SHP77 treated with DMSO at 0.1 percent for 48 hours (cell line): ENCODE measurements around the gene PABPC3.

Source experiments
- DNase-seq: peaks from one replicate; lab custom pipeline; 2025; lab: John Stamatoyannopoulos, UW

The PABPC3 gene

DNA sequence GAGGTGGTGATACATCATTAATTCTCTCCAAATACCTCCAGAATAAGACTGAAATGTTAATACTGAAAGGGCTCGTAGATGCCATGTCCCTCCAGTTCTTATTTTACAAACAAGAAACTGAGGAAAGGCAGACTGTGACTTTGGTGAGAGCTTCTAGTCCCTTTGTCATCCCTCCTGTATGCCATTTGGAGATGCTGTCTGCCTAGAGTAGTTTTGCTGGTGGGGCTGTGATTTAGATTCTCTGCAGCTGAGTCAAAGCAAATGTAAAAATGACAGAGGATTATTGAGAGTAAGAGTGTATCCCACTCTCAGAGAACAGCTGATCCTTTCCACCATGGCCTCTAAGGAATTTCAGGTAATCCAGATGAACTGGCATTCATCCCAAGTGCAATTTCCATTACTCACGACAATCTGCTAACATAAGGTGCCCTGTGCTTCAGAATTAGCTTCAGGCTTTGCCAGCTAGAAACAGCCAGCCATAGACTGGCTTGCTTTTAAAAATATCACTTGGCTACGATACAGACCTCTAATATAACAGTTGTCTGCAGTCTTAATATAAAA, 16.8 kb downstream of the PABPC3 start:
- DNase-seq, result no peak

DNA sequence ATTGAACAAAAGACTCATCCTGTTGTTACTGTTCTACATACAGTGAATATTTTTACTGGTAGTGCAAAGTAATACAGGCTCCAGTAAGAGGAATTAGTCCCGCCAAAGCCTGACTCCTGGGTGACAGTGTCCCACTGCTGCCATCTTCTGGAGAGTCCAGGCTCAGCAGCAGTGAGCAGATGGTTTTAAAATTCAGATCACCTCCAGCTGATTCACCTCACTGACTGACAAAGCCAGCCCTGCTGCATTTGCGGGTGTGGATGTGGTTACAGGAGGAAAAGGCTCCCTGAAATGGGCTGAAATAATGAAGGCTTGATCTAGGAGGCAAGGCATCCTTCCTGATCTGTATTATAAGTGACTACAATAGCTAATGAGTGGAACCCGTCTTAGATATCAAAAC, 18.3 kb downstream of the PABPC3 start:
- peak; percentile 37 for DNase-seq

DNA sequence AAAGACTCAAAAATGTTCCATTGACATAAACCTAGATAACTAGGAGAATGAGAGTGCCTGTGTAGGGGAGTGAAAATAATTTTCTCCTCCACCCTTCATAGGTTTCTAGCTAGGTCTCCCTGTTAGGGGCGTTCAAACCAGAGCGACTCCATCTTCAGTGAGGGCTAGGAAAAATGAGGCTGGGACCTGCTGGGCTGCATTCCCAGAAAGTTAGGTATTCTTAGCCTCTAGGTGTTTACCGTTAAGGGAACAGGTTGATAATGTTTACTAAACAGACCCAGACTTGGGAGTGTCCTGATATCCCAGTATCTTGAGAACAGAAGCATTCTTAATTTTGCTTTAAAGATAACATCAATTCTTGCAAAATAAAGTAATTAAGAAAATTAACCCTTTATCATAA, 20.1 kb downstream of the PABPC3 start:
- no peak for DNase-seq

DNA sequence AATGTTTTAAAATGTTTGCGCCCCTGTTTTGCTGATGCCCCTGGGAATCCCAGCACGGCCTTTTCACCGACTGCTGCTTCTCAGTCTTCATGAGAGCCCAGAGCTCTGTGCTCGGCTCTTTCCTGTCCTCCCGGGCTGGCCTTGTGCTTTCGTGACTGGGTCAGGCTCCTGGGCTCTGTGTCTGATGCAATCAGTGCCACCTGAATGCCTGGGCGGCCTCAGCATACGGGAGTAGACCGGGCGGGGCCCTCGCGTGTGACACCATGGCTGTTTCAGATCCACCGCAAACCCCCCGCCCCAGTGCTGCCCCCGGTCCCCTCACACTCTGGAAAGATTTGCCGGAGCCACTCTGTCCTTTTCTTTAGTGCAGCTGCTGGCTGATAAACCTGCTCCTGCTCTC, 21.4 kb downstream of the PABPC3 start:
- no peak for DNase-seq

DNA sequence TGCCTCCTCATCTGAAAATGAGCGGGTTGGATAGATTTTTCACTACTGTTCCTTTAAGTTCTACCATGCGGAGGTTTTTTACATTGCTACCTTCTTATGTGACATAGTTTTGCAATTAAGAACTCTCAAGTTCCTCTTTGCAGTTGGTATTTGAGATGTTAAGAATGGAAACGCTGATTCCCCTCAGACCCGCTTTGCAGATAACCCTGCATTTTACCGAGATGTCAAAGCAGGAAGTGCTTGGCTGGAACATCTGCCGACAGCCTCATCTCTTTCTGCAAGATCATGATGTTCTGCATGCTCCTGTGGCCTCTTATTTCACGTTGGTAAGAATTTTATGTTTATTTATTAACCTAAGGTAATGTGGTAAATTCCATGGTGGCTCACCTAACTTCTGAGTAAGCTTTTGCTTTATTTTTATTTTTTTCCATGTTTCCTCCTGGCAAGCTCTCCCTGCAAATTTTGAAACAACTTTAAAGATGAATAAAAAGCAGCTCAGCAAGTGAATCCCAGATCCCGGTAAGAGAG, 22.5 kb downstream of the PABPC3 start:
- no peak for DNase-seq

DNA sequence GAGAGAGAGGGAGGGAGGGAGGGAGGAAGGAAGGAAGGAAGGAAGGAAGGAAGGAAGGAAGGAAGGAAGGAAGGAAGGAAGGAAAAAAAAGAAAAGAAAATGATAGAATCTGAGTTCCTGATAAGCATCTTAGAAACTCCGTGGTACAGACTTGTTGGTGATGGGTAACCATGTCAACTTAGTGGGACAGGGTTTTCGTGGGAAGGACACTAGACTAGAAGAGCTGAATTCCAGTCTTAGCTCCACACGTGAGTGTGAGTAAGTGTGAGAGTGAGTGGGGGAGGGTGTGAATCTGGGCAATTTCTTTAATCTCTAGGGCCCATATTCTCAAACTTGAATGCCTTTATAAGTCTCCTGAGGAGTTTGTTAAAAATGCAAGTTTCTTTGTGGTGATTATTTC, 35.0 kb downstream of the PABPC3 start:
- no peak for DNase-seq

DNA sequence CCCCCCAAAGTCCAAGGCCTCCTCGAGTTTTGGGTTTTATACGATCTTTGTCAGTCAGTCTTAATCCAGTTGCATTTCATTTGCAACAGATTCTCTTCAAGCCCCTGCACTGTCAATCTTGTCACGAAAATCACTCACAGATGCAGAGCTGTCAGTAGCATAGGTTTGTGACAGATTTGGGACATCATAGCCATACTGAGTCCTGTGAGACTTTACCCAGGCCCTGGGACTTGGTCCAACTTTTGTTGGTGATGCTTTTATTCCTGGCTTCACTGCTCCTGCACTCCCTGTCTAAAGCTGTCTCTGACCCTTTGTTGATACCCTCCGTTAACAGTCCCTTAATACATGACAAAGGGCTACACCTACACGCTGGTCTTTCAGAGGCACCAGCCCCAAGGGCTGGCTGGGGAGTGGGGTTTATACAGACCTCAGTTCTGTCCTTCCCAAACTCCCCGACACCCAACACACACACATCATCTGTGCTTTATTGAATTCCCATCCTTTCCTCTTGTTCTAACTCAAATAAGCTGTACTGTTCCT, 36.0 kb downstream of the PABPC3 start:
- no peak for DNase-seq

DNA sequence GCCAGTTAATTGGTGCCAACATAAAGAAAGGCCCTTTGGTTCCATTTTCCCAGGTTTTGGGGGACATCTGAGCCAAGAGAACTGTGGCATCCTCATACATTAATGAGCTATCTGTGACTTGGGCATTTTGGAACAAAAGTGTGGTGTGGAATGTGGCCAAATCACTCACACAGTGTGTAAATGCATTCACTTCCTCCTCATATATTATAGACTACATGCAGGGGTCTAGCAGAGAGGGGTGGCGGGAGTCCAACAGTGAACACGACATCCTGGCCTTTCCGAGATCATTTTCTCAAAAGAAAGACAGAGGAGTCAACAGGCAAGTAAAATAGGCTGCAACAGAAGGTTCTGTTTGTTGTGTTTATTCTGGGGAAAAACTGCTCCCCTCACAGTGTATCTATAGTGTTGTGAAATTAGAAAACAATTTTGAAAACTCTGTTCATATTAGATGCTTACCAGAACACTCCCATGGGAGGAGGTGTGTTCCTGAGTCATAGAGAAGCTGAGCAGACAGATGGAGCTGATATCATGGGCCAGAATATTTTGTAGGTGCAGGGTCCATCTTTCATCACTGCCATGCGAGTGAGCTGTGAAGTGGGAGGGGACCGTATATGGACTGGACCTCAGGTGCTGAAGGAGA, 36.9 kb downstream of the PABPC3 start:
- no peak for DNase-seq

DNA sequence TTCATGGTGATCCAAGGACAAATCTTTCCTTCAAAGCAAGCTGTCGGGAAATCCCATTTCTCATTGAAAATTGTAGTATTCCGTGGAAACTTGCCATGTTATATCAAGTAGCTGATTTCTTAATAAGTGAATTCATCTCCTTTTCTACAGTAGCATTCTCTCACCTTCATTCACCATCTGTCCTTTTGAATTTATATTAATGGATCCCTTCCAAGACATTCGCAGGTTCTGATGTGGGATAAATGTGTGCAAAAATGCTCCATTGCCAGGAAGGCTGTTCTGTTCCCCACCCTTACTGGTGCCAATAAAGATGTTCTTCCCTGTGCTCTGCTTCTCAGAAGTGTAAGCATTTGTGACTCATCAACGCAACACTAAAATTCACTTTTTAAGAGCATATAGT, 40.0 kb downstream of the PABPC3 start:
- no peak for DNase-seq

DNA sequence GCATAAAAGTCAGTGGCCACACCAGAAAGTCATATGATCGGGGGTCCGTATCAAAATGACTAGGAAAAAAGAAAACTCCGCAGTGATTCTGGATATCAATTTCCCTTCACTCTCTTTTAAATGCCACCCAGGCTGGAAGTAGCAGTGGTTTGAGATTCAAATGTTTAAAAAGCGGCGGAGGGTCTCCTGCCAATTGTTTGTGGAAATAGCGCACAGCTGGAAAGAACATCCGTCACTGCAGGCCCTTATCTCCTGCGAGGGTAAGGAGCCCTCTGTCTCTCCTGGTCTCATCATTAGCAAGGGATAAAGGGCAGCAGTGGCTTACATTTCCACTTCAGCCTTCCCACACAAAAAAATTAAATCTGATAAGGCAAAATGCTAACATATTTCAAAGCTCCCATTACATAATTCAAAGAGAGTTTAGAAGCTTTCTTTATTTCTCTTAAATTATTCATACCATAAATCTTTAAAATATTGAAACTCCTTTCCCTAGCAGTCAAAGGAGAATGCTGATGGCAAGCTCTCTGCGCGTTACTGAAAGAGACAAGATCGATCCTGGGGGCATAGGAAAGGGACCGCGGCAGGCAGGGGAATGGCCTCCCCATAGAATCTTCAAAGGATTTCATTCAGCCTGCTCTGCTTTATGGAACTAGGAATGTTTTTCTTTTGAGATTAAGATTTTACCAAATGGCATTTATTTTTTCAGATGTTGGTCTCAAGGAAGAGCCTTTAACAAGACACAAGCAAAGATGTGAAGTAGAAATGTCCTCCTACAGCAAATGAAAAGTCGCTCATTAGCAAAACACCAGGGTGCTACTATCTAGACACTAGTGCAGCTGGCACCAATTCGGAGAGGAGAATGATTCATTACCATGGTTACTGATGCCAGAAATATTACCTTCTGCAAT, 41.2 kb downstream of the PABPC3 start:
- no peak for DNase-seq

DNA sequence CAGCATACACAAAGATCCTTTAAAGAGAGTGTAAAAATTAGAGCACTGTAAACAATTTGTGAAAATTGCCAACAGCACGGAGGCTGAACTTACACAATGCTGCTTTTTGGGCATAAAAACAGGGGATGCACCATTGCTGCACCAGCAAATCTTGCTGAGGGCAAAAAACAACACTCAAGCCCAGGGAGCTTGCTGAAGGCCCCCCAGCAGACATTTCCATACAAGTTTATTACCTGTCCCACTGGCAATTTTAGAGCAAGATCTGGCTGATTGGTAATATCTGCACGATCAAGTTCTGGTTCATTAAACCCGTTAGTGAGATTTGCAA, 41.8 kb downstream of the PABPC3 start:
- DNase-seq, result no peak

DNA sequence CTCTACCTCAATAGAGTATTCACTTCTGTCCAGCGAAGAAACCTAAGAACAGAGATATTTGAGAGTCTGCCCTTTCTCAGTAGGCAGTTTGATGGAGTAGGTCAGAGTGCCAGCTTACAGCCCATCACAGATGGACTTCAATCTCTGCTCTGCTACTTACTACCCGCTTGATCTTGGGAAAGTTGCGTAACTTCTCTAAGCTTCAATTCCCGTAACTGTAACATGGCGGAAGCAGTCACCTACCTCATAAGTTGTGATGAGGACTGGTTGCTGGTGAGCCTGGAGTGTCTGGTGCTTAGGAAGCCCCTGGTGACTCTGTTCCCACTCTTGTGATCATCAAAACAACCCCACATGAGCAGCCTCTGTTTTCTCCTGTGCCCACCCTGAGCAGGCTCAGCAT, 45.1 kb downstream of the PABPC3 start:
- no peak for DNase-seq

DNA sequence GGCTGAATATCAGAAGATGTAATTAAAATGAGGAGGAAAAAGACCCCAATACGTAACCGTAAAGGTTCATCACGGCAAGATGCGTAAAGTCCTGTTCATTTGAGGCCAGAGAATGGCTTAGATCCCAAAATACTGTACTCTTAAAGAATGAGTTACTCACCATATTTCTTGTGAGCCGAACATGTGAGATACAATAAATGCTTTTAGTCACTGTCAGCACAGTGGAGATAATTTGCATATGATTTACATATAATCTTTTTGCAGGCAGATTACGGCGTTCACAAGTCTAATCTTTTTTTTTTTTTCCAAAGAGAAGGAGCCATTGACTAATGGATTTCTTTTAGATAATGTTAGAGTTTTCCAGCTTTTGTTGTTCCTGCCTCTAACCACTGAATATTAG, 47.8 kb downstream of the PABPC3 start:
- no peak for DNase-seq

DNA sequence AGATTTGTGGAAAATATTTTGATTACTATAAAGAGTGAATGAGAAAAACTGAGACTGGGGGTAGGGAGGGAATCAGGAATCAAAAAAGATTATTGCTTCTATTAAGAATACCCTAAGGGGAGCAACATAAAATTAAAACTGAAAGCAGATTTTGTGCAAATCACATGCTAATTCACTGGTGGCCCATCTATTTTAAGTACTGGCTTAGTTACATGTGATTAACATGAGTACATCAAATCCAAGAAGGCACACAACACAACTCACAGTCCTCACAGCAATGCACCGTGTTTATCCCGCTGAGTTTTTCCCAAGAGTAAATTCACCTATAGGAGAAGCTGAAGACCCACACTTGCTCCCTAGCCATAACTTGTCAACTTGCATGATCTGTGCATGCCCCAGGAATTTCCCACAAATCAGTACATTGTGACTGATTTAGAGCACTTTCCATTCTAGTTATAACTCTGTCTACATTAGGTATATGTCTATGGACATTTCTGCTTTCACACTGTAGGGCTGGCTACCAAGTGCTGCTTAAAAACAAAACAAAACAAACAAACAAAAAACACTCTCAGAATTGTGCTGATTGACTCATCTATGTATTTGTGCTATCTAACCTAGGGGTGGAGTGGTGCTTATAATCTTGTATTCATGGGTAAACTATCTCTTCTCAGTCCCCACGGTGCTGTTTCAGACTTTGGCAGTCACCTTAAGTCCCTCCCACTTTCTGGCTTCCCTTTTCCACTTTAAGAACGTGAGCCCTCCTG, 51.9 kb downstream of the PABPC3 start:
- no peak for DNase-seq

DNA sequence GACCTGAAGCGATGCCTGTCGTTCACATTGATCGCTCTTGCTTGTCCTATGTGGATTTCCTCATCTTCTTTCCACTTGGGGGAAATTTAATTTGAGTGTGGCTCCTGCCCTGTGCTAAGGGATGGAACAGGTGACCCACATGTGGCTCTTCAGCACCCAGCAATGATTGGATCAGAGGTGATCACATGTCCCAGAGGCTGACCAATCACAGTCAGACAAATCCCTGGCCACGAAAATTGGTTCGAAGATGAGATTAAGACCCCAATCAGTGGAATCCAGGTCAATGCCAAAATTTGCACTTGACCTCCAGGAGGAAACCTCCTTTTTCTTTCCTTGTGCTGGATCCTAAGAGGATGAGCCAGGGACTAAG, 52.5 kb downstream of the PABPC3 start:
- no peak for DNase-seq
